ENCODE results near the gene NUDT7.

Gene NUDT7

GRCh38 chr16:77696149-77696548 is 26.2 kb upstream of the NUDT7 start:
- H3K27ac ChIP-seq (replicated peaks) = no peak overlapping the region
- TF ChIP-seq REST (IDR thresholded peaks at IDR 0.05; ENCODE audit: insufficient replicate concordance, low read depth) (no peak), CTCF (IDR thresholded peaks at IDR 0.05; ENCODE audit: insufficient read depth, low read length) (no peak), SPI1 (IDR thresholded peaks at IDR 0.05; ENCODE audit: borderline replicate concordance, low read depth) (no peak), POLR2AphosphoS5 (IDR thresholded peaks at IDR 0.05; ENCODE audit: low read depth) (no peak), GABPA (IDR thresholded peaks at IDR 0.05; ENCODE audit: low read depth) (no peak)
- no peak for DNase-seq (ENCODE audit: low read depth in 1 of 2, low spot score in 1 of 2)
- no peaks in the 10 kb centered on the region for H3K27me3 ChIP-seq (ENCODE audit: insufficient read depth, poor library complexity, severe bottlenecking)
- H3K4me3 ChIP-seq (replicated peaks; ENCODE audit: insufficient read depth, low read length) = no peak overlapping the region

- Histone ChIP-seq H3K27me3 (ENCODE audit: insufficient read depth, poor library complexity, severe bottlenecking) (no peaks in the 10 kb centered on the region), H3K4me3 (replicated peaks; ENCODE audit: insufficient read depth, low read length) (no peak overlapping the region), H3K27ac (replicated peaks) (peak overlapping the region; percentile 27; the same call in 1 of the 2 replicates)
- TF ChIP-seq REST (IDR thresholded peaks at IDR 0.05; ENCODE audit: insufficient replicate concordance, low read depth) (no peak), SPI1 (IDR thresholded peaks at IDR 0.05; ENCODE audit: borderline replicate concordance, low read depth) (peak; percentile 30; the same call in 1 of the 2 replicates), CTCF (IDR thresholded peaks at IDR 0.05; ENCODE audit: insufficient read depth, low read length) (no peak)
- DNase-seq (ENCODE audit: low read depth in 1 of 2, low spot score in 1 of 2) = peak in 1 of 2 experiments; percentile 54
These were observed 21.5 kb upstream of the NUDT7 start for GRCh38 chr16:77700846-77701245.

- no peak for DNase-seq (ENCODE audit: low read depth in 1 of 2, low spot score in 1 of 2)
- Histone ChIP-seq H3K27me3 (ENCODE audit: insufficient read depth, poor library complexity, severe bottlenecking) (no peaks in the 10 kb centered on the region), H3K4me3 (replicated peaks; ENCODE audit: insufficient read depth, low read length) (no peak overlapping the region), H3K27ac (replicated peaks) (no peak overlapping the region)
- TF ChIP-seq REST (IDR thresholded peaks at IDR 0.05; ENCODE audit: insufficient replicate concordance, low read depth) = no peak
- no peak for TF ChIP-seq POLR2AphosphoS5 (IDR thresholded peaks at IDR 0.05; ENCODE audit: low read depth)
- no peak for TF ChIP-seq CTCF (IDR thresholded peaks at IDR 0.05; ENCODE audit: insufficient read depth, low read length)
- TF ChIP-seq SPI1 (IDR thresholded peaks at IDR 0.05; ENCODE audit: borderline replicate concordance, low read depth) = no peak
- TF ChIP-seq GABPA (IDR thresholded peaks at IDR 0.05; ENCODE audit: low read depth) = no peak
These were observed 17.0 kb upstream of the NUDT7 start for GRCh38 chr16:77705351-77705750.
